ENCODE data around the gene CYSRT1. TPM values are rescaled to one million over a fixed set of nuclear protein-coding genes. Genes with fewer than 3 reads are reported as not detected.

Gene CYSRT1
- total and polyA plus RNA-seq, 2 donors (not counting 3 experiments of a cell fraction or from before 2014, with no cell fraction given): 0.44 to 1.1 TPM

DNA sequence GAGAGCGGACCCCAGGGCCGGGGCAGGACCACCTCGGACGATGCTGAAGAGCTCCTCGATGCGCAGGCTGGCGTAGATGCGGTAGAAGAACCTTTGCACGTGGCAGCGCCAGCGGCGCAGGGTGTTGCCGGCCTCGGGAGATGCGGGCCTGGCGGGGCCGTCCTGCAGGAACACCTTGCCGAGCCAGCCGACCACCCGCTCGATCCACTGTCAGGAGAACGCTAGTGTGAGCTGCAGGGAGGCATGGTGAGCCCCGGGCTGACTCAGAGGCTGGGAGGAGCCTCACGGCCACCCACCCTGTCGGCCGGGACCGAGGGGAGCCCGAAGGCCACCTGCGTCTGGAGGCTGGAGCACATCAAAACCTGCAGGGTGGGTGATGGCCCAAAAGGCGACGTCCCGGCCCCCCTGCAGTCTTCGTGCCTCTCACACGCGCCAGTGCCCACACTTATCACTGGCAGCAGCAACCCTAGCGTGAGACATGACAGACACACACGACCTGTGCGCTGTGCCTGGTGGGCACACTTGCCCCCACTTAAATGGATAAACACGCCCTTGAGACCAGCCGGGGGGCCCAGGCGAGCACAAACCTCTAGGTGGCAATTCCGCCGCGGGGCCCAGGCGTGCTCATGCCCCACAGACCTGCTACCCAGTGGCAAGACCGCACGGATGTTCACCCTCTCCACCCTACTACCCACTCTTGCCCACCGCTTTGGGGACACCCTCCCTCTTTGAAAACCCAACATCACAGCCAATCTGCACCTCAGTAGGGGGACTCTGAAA, 39.9 kb upstream of the CYSRT1 start:
- Histone ChIP-seq H3K27me3 (ENCODE audit: control insufficient read depth in 2 of 2, insufficient read depth in 2 of 2, low read length in 2 of 2) (no peaks in the 10 kb centered on the region), H3K4me3 (replicated peaks in 1 of 3; ENCODE audit: insufficient read depth in 1 of 3, low read depth in 1 of 3, low read length in 3 of 3) (no peak overlapping the region), H2AFZ (ENCODE audit: low read depth, low read length) (no peak overlapping the region), H3K27ac (ENCODE audit: insufficient read depth, low read depth, low read length) (no peak overlapping the region), H3K4me2 (ENCODE audit: insufficient read depth, low read length) (no peak overlapping the region), H3K9me3 (replicated peaks; ENCODE audit: control insufficient read depth, insufficient read depth, low read length) (no peaks in the 10 kb centered on the region), H3K9me1 (replicated peaks; ENCODE audit: control insufficient read depth, extremely low read depth, insufficient read depth, low read length) (no peaks in the 10 kb centered on the region), H4K20me1 (replicated peaks; ENCODE audit: control insufficient read depth, extremely low read depth, insufficient read depth, low read length) (no peaks in the 10 kb centered on the region), H3K9ac (replicated peaks; ENCODE audit: extremely low read depth, insufficient read depth, low read length) (no peak overlapping the region), H3K36me3 (ENCODE audit: control insufficient read depth in 2 of 2, extremely low read depth in 1 of 2, insufficient read depth in 2 of 2, low read length in 2 of 2) (peaks cover 0 to 50% of the 10 kb centered on the region in 2 experiments), H3K79me2 (ENCODE audit: control insufficient read depth, insufficient read depth, low read length) (peaks cover 29% of the 10 kb centered on the region), H3K4me1 (ENCODE audit: control insufficient read depth, extremely low read depth, insufficient read depth, low read length) (peaks cover 17% of the 10 kb centered on the region)
- ChIA-PET CTCF (no interaction called here), POLR2A (no interaction called here)
- FAIRE-seq (no peak), DNase-seq (ENCODE audit: low read depth, low spot score) (no peak)
- TF ChIP-seq MYC (IDR thresholded peaks at IDR 0.05; ENCODE audit: low read depth, low read length): no peak
- no peak for TF ChIP-seq FOS (IDR thresholded peaks at IDR 0.05; ENCODE audit: borderline replicate concordance, insufficient read depth, low read length)
- TF ChIP-seq, protein P1, sequence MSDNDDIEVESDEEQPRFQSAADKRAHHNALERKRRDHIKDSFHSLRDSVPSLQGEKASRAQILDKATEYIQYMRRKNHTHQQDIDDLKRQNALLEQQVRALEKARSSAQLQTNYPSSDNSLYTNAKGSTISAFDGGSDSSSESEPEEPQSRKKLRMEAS (IDR thresholded peaks at IDR 0.05; ENCODE audit: insufficient read depth, insufficient read length): no peak
- no peak for TF ChIP-seq POLR2AphosphoS5 (IDR thresholded peaks at IDR 0.05; ENCODE audit: insufficient read depth, low read depth, low read length)
- no peak for TF ChIP-seq POLR2A (IDR thresholded peaks at IDR 0.05; ENCODE audit: low read depth, low read length)
- TF ChIP-seq EZH2 (IDR thresholded peaks at IDR 0.05; ENCODE audit: borderline replicate concordance, low read depth, low read length, severe bottlenecking): no peak
- TF ChIP-seq GATA2 (IDR thresholded peaks at IDR 0.05; ENCODE audit: insufficient read depth, insufficient read length, low read depth, low read length): no peak
- no peak for TF ChIP-seq JUN (IDR thresholded peaks at IDR 0.05; ENCODE audit: borderline replicate concordance, insufficient read depth, insufficient read length, low read depth)
- TF ChIP-seq, protein P2, sequence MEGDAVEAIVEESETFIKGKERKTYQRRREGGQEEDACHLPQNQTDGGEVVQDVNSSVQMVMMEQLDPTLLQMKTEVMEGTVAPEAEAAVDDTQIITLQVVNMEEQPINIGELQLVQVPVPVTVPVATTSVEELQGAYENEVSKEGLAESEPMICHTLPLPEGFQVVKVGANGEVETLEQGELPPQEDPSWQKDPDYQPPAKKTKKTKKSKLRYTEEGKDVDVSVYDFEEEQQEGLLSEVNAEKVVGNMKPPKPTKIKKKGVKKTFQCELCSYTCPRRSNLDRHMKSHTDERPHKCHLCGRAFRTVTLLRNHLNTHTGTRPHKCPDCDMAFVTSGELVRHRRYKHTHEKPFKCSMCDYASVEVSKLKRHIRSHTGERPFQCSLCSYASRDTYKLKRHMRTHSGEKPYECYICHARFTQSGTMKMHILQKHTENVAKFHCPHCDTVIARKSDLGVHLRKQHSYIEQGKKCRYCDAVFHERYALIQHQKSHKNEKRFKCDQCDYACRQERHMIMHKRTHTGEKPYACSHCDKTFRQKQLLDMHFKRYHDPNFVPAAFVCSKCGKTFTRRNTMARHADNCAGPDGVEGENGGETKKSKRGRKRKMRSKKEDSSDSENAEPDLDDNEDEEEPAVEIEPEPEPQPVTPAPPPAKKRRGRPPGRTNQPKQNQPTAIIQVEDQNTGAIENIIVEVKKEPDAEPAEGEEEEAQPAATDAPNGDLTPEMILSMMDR (IDR thresholded peaks at IDR 0.05; ENCODE audit: extremely low read depth in 1 of 2, insufficient read depth in 1 of 2, low read depth in 1 of 2, low read length in 2 of 2): no peak
- intact Hi-C loops (cut with micrococcal nuclease) (no loop called here), dilution Hi-C loops (cut with MboI; ENCODE audit: extremely low pct_ligation_motif_present, low sequenced_read_pairs) (no loop called here)
- BruUV-seq (replicated peaks): no TSS peak
